ENCODE measurements around the gene TSEN2.
"Not testable (repeated sequence)": the region's sequence is repeated elsewhere in the genome, so short reads cannot be mapped to it uniquely, and the experiment has no call there.

Gene TSEN2

GRCh38 chr3:12451960-12452359 is 32.3 kb upstream of the TSEN2 start:
- no peak for DNase-seq

- DNase-seq: no peak
These were observed 31.6 kb upstream of the TSEN2 start for GRCh38 chr3:12452361-12453330.

GRCh38 chr3:12454076-12454815 is 30.0 kb upstream of the TSEN2 start:
- no peak for DNase-seq

- DNase-seq: no peak
These were observed 29.5 kb upstream of the TSEN2 start for GRCh38 chr3:12454816-12455121.

GRCh38 chr3:12455740-12456139 is 28.5 kb upstream of the TSEN2 start:
- no peak for DNase-seq

GRCh38 chr3:12456441-12456840 is 27.8 kb upstream of the TSEN2 start:
- no peak for DNase-seq

GRCh38 chr3:12457380-12457779 is 26.9 kb upstream of the TSEN2 start:
- not testable (repeated sequence) for DNase-seq

- no peak for DNase-seq
These were observed 25.4 kb upstream of the TSEN2 start for GRCh38 chr3:12458901-12459300.

GRCh38 chr3:12460127-12460526 is 24.2 kb upstream of the TSEN2 start:
- no peak for DNase-seq

- DNase-seq: no peak
These were observed 23.1 kb upstream of the TSEN2 start for GRCh38 chr3:12461097-12461649.

- DNase-seq: no peak
These were observed 21.9 kb upstream of the TSEN2 start for GRCh38 chr3:12462159-12462947.

- DNase-seq: no peak
These were observed 20.6 kb upstream of the TSEN2 start for GRCh38 chr3:12463686-12464085.

GRCh38 chr3:12464181-12464580 is 20.1 kb upstream of the TSEN2 start:
- DNase-seq: no peak

- DNase-seq: no peak
These were observed 19.0 kb upstream of the TSEN2 start for GRCh38 chr3:12465151-12465835.

- no peak for DNase-seq
These were observed 18.4 kb upstream of the TSEN2 start for GRCh38 chr3:12465836-12466225.

GRCh38 chr3:12467746-12468145 is 16.5 kb upstream of the TSEN2 start:
- DNase-seq: no peak

- no peak for DNase-seq
These were observed 16.0 kb upstream of the TSEN2 start for GRCh38 chr3:12468276-12468675.

GRCh38 chr3:12468757-12469156 is 15.5 kb upstream of the TSEN2 start:
- DNase-seq: no peak

- DNase-seq: not testable (repeated sequence)
These were observed 15.1 kb upstream of the TSEN2 start for GRCh38 chr3:12469222-12469621.

GRCh38 chr3:12470111-12470510 is 14.2 kb upstream of the TSEN2 start:
- no peak for DNase-seq

GRCh38 chr3:12470680-12471079 is 13.6 kb upstream of the TSEN2 start:
- no peak for DNase-seq
